Lower leg skin (tissue), 4 donors: ENCODE data around the gene HRK. TPM values are rescaled to one million over a fixed set of nuclear protein-coding genes. Genes with fewer than 3 reads are reported as not detected.

ENCODE experiments used
- DNase-seq, 2 donors: peaks; one replicate each; pipeline ENCODE4 v3.0.0-alpha.2; 2019; ENCODE audit warnings: low spot score in 2 of 2
- H3K4me3 ChIP-seq: fragments of 200-600 bp; sonication (generic); 2 replicates; pipeline ENCODE4 v1.5.1; 2017; ENCODE audit warnings: mild to moderate bottlenecking, low read depth; ENCODE audit not compliant: poor library complexity, severe bottlenecking
- POLR2A ChIP-seq, 2 donors: fragments of 450-650 bp; IDR thresholded peaks; one replicate each; pipeline ENCODE4 v1.6.1; 2016 to 2017; ENCODE audit warnings: antibody characterized with exemption in 2 of 2, mild to moderate bottlenecking in 1 of 2, moderate library complexity in 1 of 2
- WGBS, 2 donors: methylation state at CpG; one replicate each; pipeline ENCODE4 v1.1.5; 2018; 5-methylcytosine and 5-hydroxymethylcytosine counted together
- intact Hi-C: fragments of 100-400 bp; cut with DNase I; formaldehyde crosslinking; loops from one replicate; pipeline ENCODE4 v1.15.0; 2023; ENCODE audit warnings: low total_unique reads
- total RNA-seq, 4 donors: library from RNA; depleted of rRNA; stranded (reverse); fragments of >200 nt; gene quantifications; one replicate each; pipeline ENCODE4 v1.1.0, GENCODE V29; 2016
- TF ChIP-seq, protein P1 (sequence below), 3 donors: fragments of 450-650 bp; IDR thresholded peaks; one replicate each; pipeline ENCODE4 v1.5.1; 2016; ENCODE audit warnings: antibody characterized with exemption in 3 of 3, mild to moderate bottlenecking in 3 of 3, moderate library complexity in 2 of 3

The HRK gene
- total RNA-seq, 4 donors from 2014 or later: 0.03 to 0.38 (median 0.08) TPM

DNA sequence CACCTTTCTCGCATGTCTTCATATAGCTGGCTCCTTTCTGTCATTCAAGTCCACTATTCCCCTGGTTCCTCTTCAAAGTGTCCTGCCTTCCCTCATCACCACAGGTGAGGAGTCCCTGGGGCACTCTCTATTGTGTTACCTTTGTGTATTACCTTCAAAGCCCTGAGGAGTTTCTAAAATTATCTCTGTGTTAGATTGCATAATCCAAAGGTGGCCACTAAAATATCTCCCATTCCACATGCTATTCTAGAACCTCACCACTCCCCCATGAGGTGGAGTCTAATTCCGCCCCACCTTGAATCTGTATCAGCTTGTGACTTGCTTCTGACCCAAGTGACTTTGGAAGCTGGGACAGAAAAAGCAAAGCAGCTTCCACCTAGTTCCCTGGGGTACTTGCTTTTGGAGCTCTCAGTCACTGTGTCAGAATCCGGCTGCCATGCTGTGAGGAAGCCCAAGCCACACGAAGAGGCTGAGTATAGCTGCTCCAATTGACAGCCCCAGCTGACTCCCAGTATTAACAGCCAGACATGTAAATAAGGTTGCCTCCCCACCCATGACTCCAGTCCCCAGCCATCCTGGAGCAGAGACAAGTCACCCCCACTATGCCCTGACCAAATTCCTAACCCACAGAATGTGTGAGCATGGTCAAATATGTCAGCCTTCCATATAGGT, 6.8 kb downstream of the HRK start:
- DNase-seq: no peak
- no peak for TF ChIP-seq POLR2A (IDR thresholded peaks at IDR 0.05)
- TF ChIP-seq, protein P1, sequence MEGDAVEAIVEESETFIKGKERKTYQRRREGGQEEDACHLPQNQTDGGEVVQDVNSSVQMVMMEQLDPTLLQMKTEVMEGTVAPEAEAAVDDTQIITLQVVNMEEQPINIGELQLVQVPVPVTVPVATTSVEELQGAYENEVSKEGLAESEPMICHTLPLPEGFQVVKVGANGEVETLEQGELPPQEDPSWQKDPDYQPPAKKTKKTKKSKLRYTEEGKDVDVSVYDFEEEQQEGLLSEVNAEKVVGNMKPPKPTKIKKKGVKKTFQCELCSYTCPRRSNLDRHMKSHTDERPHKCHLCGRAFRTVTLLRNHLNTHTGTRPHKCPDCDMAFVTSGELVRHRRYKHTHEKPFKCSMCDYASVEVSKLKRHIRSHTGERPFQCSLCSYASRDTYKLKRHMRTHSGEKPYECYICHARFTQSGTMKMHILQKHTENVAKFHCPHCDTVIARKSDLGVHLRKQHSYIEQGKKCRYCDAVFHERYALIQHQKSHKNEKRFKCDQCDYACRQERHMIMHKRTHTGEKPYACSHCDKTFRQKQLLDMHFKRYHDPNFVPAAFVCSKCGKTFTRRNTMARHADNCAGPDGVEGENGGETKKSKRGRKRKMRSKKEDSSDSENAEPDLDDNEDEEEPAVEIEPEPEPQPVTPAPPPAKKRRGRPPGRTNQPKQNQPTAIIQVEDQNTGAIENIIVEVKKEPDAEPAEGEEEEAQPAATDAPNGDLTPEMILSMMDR (IDR thresholded peaks at IDR 0.05): no peak
- intact Hi-C loops: no loop called here
- no peak overlapping the region for H3K4me3 ChIP-seq
- WGBS, 2 donors: 91 to 97% methylated on average over 4 of the region's 4 CpGs

DNA sequence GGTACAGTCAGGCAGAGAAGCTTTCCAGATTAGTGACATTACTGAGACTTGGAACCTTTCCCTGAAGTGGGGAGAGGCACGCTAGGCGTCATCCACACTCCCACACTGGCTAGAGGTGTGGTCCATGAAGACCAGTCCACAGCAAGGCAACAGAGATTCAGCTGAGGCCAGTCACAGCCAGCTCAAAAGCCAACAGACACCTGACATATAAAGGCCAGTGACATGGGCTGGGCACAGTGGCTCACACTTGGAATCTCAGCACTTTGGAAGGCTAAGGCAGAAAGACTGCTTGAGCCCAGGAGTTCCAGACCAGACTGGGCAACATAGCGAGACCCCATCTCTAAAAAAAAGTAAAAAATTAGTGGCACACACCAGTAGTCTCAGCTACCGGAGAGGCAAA, 10.9 kb downstream of the HRK start:
- WGBS, 2 donors: 58 to 60% methylated on average over 4 of the region's 4 CpGs
- H3K4me3 ChIP-seq: no peak overlapping the region
- intact Hi-C loops: no loop called here
- no peak for DNase-seq
- TF ChIP-seq, protein P1 (IDR thresholded peaks at IDR 0.05): no peak
- TF ChIP-seq POLR2A (IDR thresholded peaks at IDR 0.05): no peak

DNA sequence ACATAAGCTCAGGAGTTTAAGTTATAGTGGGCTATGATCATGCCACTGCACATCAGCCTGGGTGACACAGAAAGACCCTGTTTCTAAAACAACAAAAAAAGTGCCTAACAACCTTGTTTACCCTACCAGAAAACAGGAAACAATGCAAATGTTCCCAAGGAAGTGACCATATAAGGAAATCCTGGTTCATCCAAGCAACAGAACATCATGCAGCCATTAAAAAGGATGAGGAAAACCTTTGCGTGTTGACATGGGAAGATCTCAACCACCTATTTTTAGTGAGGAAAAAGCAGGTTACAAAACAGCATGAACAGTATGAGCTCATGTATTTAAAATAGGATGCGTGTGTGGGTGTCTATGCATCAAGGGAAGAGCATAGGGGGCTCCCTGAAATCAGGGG, 13.7 kb downstream of the HRK start:
- no peak for DNase-seq
- WGBS, 2 donors: 80 to 92% methylated on average over 2 of the region's 2 CpGs
- intact Hi-C loops: no loop called here
- no peak overlapping the region for H3K4me3 ChIP-seq
- TF ChIP-seq, protein P1 (IDR thresholded peaks at IDR 0.05): no peak
- no peak for TF ChIP-seq POLR2A (IDR thresholded peaks at IDR 0.05)

DNA sequence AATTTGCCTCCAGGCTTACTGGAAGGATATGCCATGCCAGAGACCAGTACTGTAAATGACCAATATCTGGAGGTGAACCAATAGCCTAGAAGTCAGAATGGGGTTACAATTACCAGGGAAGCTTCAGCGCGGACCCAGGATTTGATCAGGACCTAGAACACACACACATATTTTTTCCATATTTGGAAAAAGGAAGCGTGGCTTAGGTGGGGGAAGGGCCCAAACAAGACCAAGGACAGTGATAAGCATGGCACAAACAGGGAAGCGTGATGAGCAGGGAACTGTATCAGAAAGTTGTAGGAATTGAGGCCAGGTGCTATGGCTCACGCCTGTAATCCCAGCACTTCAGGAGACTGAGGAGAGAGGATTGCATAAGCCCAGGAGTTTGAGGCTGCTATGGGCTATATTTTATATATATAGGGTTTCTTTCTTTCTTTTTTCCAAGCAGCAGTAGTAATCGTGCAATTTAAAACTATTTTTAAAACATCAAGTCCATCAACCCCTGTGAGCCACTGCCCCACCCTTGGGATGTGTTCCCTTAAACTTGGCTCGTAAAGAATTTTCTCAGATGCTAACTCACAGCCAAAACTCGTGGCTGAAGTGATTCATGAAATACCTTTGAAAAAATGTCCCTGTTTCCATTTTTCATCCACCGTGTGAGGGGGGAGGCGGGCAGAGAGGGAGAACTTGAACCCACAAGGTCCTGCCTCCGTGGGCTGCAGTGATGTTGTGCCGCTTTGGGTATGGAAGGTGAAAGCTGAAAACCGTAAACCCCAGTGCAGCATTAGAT, 16.7 kb downstream of the HRK start:
- intact Hi-C loops: no loop called here
- no peak overlapping the region for H3K4me3 ChIP-seq
- WGBS, 2 donors: 45 to 47% methylated on average over 13 of the region's 13 CpGs
- TF ChIP-seq, protein P1 (IDR thresholded peaks at IDR 0.05): no peak
- no peak for TF ChIP-seq POLR2A (IDR thresholded peaks at IDR 0.05)
- DNase-seq: peak in 1 of 2 donors; percentile 15

DNA sequence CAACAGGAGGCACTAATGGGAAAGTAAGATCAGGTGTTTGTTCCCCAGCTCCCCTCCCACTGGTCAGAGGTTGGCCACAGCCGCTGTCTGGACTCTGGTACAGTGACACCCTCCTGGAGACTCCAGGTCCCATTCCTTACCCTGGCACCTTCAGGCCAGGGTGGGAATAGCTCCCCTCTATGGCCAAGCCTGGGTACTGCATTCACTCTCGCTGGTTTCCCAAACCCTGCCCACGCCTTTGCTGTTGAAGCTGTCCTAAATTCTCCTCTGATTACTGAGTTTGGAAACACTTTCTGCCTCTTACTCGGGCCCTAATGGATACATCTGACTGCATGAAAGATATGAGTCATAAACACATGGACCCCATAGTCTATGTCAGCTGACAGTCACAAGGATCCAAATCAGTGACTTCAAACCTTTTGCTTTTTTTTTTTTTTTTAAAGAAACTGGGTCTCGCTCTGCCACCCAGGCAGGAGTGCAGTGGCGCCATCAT, 17.9 kb downstream of the HRK start:
- TF ChIP-seq POLR2A (IDR thresholded peaks at IDR 0.05): no peak
- TF ChIP-seq, protein P1 (IDR thresholded peaks at IDR 0.05): no peak
- no peak overlapping the region for H3K4me3 ChIP-seq
- DNase-seq: no peak
- intact Hi-C loops: no loop called here
- WGBS, 2 donors: 46 to 50% methylated on average over 6 of the region's 6 CpGs
